ENCODE results near the gene DDX20. TPM values are rescaled to one million over a fixed set of nuclear protein-coding genes. Genes with fewer than 3 reads are reported as not detected.

Gene DDX20
- total and polyA plus RNA-seq, 11 donors = 2.9 to 12.9 (median 7.3) TPM

DNA sequence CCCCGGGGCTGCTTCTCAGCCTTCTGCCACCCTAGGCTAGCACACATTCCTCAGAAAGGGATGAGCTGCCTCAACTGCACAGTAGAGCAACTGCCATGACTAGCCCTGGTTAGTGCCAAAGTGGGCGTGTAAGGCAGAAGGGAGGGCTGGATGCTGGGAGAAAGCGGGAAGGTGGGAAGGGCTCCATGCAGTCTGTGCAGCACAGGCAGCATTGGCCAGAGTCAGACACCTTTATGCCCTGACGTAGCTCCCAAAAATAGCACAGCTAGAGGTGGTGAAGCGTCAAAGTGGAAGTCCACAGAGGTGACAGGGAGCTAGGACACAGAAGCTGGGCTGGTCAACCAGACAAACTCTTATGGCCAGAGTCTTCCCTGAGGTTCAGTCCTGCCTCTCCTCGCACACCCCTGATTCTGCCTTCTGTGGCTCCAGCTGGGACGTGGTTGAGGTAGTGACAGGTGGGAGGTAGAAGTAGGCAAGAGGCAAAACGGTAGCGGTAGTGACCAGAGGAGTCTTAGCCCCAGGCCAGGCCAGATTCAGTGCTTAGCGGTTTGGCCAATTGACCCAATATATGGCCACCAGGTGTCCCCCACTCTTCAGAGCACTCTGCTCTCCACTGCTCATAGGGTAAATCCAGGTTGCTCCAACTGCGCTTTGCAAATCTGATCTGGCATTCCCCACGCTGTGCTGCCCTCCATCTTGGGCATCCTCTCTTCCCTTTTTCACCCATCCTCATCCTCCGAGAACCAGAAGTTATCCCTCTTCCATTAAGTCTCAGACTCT, 45.6 kb downstream of the DDX20 start:
- 57 to 77% (median 65%) methylated on average over 13 of the region's 13 CpGs for WGBS, 4 donors
- Histone ChIP-seq H3K27me3 (no peaks in the 10 kb centered on the region), H3K4me3 (no peak overlapping the region), H3K4me1 (peaks cover 0 to 31% (median 8%) of the 10 kb centered on the region in 12 donors), H3K36me3 (no peaks in the 10 kb centered on the region), H3K27ac (peak overlapping the region in 10 of 12 donors; percentile 20 to 86 (median 64)), H3K9me3 (no peaks in the 10 kb centered on the region)
- ATAC-seq (peak; percentile 88 to 93 (median 90)), DNase-seq (peak in 4 of 5 donors; percentile 57 to 85 (median 70))
- intact Hi-C loops (cut with DNase I) = loop anchor here in 6 of 10 donors (1.0 to 10.0 kb wide), 6 partner anchors 84 to 194 kb away; no protein-coding TSS in a partner anchor
- no peak for TF ChIP-seq POLR2A (IDR thresholded peaks at IDR 0.05)
- TF ChIP-seq, protein P1, sequence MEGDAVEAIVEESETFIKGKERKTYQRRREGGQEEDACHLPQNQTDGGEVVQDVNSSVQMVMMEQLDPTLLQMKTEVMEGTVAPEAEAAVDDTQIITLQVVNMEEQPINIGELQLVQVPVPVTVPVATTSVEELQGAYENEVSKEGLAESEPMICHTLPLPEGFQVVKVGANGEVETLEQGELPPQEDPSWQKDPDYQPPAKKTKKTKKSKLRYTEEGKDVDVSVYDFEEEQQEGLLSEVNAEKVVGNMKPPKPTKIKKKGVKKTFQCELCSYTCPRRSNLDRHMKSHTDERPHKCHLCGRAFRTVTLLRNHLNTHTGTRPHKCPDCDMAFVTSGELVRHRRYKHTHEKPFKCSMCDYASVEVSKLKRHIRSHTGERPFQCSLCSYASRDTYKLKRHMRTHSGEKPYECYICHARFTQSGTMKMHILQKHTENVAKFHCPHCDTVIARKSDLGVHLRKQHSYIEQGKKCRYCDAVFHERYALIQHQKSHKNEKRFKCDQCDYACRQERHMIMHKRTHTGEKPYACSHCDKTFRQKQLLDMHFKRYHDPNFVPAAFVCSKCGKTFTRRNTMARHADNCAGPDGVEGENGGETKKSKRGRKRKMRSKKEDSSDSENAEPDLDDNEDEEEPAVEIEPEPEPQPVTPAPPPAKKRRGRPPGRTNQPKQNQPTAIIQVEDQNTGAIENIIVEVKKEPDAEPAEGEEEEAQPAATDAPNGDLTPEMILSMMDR (IDR thresholded peaks at IDR 0.05) = peak in 4 of 12 donors; percentile 8 to 32 (median 12)

DNA sequence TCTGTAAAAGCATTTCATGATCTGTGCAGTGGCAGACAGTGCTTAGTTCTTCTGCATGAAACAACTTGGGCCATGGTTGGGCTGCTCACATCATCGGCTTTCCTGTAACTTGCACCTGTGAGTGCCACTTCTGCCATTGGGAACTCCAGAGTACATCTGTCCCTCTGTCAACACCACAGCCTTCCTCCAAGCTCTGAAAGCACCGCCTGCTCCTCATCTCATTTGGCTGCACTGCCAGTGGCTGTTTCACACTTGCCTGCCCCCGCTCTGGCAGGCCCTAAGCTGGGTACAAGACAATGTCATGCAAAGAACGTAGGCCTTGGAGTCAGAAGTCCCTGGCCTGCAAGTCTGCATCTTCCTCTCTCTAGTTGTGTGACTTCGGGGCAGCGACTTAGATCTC, 46.4 kb downstream of the DDX20 start:
- TF ChIP-seq, protein P1 (IDR thresholded peaks at IDR 0.05) = no peak
- no peak for TF ChIP-seq POLR2A (IDR thresholded peaks at IDR 0.05)
- peak overlapping the region in 9 of 12 donors; percentile 20 to 86 (median 64) for H3K27ac ChIP-seq
- H3K4me3 ChIP-seq = no peak overlapping the region
- H3K27me3 ChIP-seq = no peaks in the 10 kb centered on the region
- WGBS, 4 donors = 51 to 65% (median 58%) methylated on average over 6 of the region's 6 CpGs
- intact Hi-C loops (cut with DNase I) = loop anchor here in 6 of 10 donors (5.0 to 10.0 kb wide), 4 partner anchors 83 to 193 kb away; no protein-coding TSS in a partner anchor
- DNase-seq (peak in 4 of 5 donors; percentile 21 to 81 (median 50)), ATAC-seq (peak; percentile 45 to 82 (median 80))
- H3K9me3 ChIP-seq = no peaks in the 10 kb centered on the region
- peaks cover 0 to 31% (median 8%) of the 10 kb centered on the region in 12 donors for H3K4me1 ChIP-seq
- no peaks in the 10 kb centered on the region for H3K36me3 ChIP-seq

DNA sequence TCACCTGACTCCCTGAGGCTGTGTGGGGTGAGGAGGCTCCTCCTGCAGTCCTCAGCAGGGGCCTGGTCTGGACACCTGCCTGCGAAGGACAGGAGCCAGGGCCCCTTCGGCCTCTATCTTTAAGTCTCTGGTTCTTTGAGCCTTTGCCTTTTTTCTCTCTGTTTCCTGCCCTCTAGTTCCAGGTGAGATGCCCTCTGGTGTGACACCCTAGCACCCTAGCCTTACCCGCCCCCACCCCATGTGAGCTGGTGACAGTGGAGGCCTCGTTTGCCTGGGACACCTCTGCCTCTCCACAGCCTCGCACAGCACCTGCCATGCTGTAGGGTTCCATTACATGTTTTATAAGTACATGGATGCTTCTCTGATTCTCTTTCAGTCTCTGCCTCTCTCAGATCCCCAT, 47.3 kb downstream of the DDX20 start:
- Histone ChIP-seq H3K27ac (peak overlapping the region in 4 of 12 donors; percentile 63 to 86 (median 80)), H3K9me3 (no peaks in the 10 kb centered on the region), H3K4me1 (peaks cover 0 to 31% (median 8%) of the 10 kb centered on the region in 12 donors), H3K36me3 (no peaks in the 10 kb centered on the region), H3K4me3 (no peak overlapping the region), H3K27me3 (no peaks in the 10 kb centered on the region)
- intact Hi-C loops (cut with DNase I) = loop anchor here in 6 of 10 donors (5.0 to 10.0 kb wide), 4 partner anchors 82 to 192 kb away; no protein-coding TSS in a partner anchor
- WGBS, 4 donors = 85 to 89% (median 87%) methylated on average over 5 of the region's 5 CpGs
- ATAC-seq = no peak
- DNase-seq = no peak
- no peak for TF ChIP-seq POLR2A (IDR thresholded peaks at IDR 0.05)
- TF ChIP-seq, protein P1 (IDR thresholded peaks at IDR 0.05) = no peak

DNA sequence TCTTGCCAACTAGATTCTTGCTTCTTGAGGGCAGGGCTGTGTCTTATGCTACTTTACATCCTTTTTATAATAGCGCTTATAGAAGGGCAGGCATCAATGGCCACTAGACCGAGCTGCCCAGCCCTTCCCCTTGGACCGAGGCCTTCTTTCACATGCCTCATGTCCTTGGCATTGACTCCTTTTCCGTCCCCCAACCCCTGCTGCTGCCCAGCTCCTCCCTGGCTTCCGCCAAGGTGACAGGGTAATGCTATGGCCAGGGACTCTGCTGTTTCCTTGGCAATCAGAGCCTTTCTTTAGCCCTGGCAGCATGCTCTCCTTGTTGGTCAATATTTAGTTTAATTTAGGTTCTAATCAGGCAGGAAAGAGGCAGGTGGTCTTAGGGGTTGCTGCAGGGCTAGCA, 48.2 kb downstream of the DDX20 start:
- no peaks in the 10 kb centered on the region for H3K27me3 ChIP-seq
- no peaks in the 10 kb centered on the region for H3K9me3 ChIP-seq
- no peak for TF ChIP-seq POLR2A (IDR thresholded peaks at IDR 0.05)
- TF ChIP-seq, protein P1 (IDR thresholded peaks at IDR 0.05) = no peak
- H3K36me3 ChIP-seq = no peaks in the 10 kb centered on the region
- intact Hi-C loops (cut with DNase I) = loop anchor here in 6 of 10 donors (5.0 to 10.0 kb wide), 4 partner anchors 81 to 191 kb away; no protein-coding TSS in a partner anchor
- peaks cover 0 to 31% (median 8%) of the 10 kb centered on the region in 12 donors for H3K4me1 ChIP-seq
- no peak overlapping the region for H3K4me3 ChIP-seq
- DNase-seq = no peak
- H3K27ac ChIP-seq = peak overlapping the region in 3 of 12 donors; percentile 18 to 34 (median 27)
- no peak for ATAC-seq
- WGBS, 4 donors = 58 to 68% (median 63%) methylated on average over 5 of the region's 5 CpGs
